Measurements from ENCODE around the gene RTN4RL1.

Gene RTN4RL1

DNA sequence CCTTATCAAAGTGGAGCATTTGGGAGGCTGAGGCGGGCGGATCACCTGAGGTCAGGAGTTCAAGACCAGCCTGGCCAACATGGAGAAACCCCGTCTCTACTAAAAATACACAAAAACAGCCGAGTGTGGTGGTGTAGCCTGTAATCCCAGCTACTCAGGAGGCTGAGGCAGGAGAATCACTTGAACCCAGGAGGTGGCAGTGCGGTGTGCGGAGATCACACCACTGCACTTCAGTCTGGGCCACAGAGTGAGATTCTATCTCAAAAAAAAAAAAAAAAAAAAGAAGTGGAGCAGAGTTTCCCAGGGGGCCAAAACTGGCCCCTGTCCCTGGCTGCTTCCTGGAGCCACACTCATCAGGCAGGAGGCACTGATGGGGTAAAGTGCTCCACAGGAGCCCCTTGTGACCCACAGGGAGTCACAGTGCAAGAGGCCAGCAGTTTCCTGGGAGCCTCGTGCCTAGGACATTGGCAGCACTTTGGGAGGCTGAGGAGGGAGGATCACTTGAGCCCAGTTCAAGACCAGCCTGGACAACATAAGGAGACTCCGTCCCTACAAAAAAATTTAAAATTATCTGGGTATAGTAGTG lies 44.4 kb downstream of the RTN4RL1 start:
- Histone ChIP-seq H3K4me2 (ENCODE audit: low read depth, low read length, poor library complexity, severe bottlenecking) (no peak overlapping the region), H3K36me3 (ENCODE audit: insufficient read depth, low read length) (no peaks in the 10 kb centered on the region), H4K20me1 (ENCODE audit: insufficient read depth, low read length, poor library complexity, severe bottlenecking) (no peaks in the 10 kb centered on the region)

DNA sequence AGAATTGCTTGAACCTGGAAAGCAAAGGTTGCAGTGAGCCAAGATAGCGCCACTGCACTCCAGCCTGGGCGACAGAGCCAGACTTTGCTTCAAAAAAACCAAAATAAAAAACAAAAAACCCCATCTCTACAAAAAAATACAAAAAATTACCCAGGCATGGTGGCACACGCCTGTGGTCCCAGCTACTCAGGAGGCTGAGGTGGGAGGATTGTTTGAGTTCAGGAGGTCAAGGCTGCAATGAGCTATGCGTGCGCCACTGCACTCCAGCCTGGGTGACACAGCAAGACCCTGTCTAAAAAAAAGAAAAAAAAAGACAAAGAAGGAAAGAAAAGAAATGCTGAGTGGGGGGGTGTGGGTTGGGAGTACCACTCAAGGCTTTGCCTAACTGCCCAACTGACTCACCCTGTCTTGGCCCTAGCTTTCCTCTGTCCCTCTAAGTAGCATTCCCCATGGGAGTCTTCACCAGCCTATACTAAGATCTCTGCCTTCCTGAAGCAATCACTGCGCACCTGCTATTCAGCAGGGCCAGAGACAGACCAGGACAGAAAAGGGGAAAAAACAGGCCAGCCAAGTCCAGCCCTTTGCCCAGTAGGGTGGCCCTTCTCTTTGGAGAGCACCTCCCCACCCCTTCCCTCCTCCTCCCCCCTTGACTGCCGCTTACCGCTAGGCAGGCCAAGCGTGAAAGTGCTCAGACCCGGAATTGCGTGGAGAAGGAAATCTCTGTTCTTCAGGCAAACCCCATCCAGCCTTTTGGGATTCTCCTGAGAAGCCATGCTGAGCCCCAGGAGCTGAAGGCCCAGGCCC lies 45.8 kb downstream of the RTN4RL1 start:
- H3K4me1 ChIP-seq (ENCODE audit: insufficient read depth, low read length, poor library complexity, severe bottlenecking): peaks cover 4% of the 10 kb centered on the region
- H3K9me3 ChIP-seq (ENCODE audit: insufficient read depth, low read depth, low read length): no peaks in the 10 kb centered on the region
- no peak overlapping the region for H2AFZ ChIP-seq (ENCODE audit: low read length)
- H3K9ac ChIP-seq (ENCODE audit: low read depth, low read length, poor library complexity, severe bottlenecking): no peak overlapping the region
- no peaks in the 10 kb centered on the region for H3K27me3 ChIP-seq (ENCODE audit: insufficient read depth, low read length, poor library complexity, severe bottlenecking)
- no peak overlapping the region for H3K4me2 ChIP-seq (ENCODE audit: low read depth, low read length, poor library complexity, severe bottlenecking)
- H3K36me3 ChIP-seq (ENCODE audit: insufficient read depth, low read length): no peaks in the 10 kb centered on the region
- no peak overlapping the region for H3K4me3 ChIP-seq (ENCODE audit: low read length, poor library complexity, severe bottlenecking)
- H3F3A ChIP-seq (ENCODE audit: low read depth): no peaks in the 10 kb centered on the region
- no peak for TF ChIP-seq EZH2phosphoT487 (IDR thresholded peaks at IDR 0.05; ENCODE audit: borderline replicate concordance)
- TF ChIP-seq, protein P1, sequence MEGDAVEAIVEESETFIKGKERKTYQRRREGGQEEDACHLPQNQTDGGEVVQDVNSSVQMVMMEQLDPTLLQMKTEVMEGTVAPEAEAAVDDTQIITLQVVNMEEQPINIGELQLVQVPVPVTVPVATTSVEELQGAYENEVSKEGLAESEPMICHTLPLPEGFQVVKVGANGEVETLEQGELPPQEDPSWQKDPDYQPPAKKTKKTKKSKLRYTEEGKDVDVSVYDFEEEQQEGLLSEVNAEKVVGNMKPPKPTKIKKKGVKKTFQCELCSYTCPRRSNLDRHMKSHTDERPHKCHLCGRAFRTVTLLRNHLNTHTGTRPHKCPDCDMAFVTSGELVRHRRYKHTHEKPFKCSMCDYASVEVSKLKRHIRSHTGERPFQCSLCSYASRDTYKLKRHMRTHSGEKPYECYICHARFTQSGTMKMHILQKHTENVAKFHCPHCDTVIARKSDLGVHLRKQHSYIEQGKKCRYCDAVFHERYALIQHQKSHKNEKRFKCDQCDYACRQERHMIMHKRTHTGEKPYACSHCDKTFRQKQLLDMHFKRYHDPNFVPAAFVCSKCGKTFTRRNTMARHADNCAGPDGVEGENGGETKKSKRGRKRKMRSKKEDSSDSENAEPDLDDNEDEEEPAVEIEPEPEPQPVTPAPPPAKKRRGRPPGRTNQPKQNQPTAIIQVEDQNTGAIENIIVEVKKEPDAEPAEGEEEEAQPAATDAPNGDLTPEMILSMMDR (conservative IDR thresholded peaks at IDR 0.05; ENCODE audit: low read length): no peak
- H4K20me1 ChIP-seq (ENCODE audit: insufficient read depth, low read length, poor library complexity, severe bottlenecking): no peaks in the 10 kb centered on the region
- H3K9me2 ChIP-seq (replicated peaks; ENCODE audit: low read depth, low read length): no peaks in the 10 kb centered on the region
- H3K79me2 ChIP-seq (ENCODE audit: insufficient read depth, low read length): no peaks in the 10 kb centered on the region

More for the DNA sequence above, 44.4 kb downstream of the RTN4RL1 start:
- Histone ChIP-seq H3K4me1 (ENCODE audit: insufficient read depth, low read length, poor library complexity, severe bottlenecking) (peaks cover 4% of the 10 kb centered on the region), H2AFZ (ENCODE audit: low read length) (no peak overlapping the region), H3K9me2 (replicated peaks; ENCODE audit: low read depth, low read length) (no peaks in the 10 kb centered on the region), H3K27me3 (ENCODE audit: insufficient read depth, low read length, poor library complexity, severe bottlenecking) (no peaks in the 10 kb centered on the region), H3K79me2 (ENCODE audit: insufficient read depth, low read length) (no peaks in the 10 kb centered on the region), H3K9ac (ENCODE audit: low read depth, low read length, poor library complexity, severe bottlenecking) (no peak overlapping the region), H3F3A (ENCODE audit: low read depth) (no peaks in the 10 kb centered on the region), H3K9me3 (ENCODE audit: insufficient read depth, low read depth, low read length) (no peaks in the 10 kb centered on the region), H3K4me3 (ENCODE audit: low read length, poor library complexity, severe bottlenecking) (no peak overlapping the region)
- TF ChIP-seq EZH2phosphoT487 (IDR thresholded peaks at IDR 0.05; ENCODE audit: borderline replicate concordance): no peak
- TF ChIP-seq, protein P1 (conservative IDR thresholded peaks at IDR 0.05; ENCODE audit: low read length): no peak

DNA sequence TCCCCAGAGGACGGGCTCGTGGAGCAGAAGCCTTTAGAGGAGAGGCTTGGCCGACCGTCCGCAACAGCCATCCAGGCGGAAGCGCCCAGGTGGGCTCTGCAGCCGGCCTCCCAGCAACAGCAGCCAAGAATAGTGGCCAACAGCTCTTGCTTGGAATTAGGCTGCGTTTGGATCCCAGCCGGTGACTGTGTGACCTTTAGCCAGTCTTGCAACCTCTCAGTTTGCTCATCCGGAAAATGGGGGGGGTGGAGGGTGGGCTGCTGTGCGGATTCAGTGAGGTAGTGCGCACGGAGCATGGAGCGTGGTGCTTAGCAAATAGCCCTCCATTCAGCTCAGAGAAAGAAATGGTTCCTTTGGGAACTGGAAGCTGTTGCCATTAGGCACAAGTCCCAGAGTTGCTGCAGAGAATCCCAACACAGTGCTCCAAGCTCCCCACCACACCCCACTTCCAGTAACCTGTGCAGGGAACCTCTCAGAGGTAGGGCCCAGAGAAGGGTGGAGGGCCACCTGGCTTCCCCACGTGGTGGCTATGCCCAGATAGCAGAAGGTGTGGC lies 46.7 kb downstream of the RTN4RL1 start:
- no peaks in the 10 kb centered on the region for H3K79me2 ChIP-seq (ENCODE audit: insufficient read depth, low read length)
- no peak overlapping the region for H2AFZ ChIP-seq (ENCODE audit: low read length)
- H3F3A ChIP-seq (ENCODE audit: low read depth): no peaks in the 10 kb centered on the region
- H3K4me2 ChIP-seq (ENCODE audit: low read depth, low read length, poor library complexity, severe bottlenecking): no peak overlapping the region
- no peaks in the 10 kb centered on the region for H3K27me3 ChIP-seq (ENCODE audit: insufficient read depth, low read length, poor library complexity, severe bottlenecking)
- no peaks in the 10 kb centered on the region for H3K9me3 ChIP-seq (ENCODE audit: insufficient read depth, low read depth, low read length)
- no peak overlapping the region for H3K9ac ChIP-seq (ENCODE audit: low read depth, low read length, poor library complexity, severe bottlenecking)
- no peaks in the 10 kb centered on the region for H4K20me1 ChIP-seq (ENCODE audit: insufficient read depth, low read length, poor library complexity, severe bottlenecking)
- H3K36me3 ChIP-seq (ENCODE audit: insufficient read depth, low read length): no peaks in the 10 kb centered on the region
- peaks cover 4% of the 10 kb centered on the region for H3K4me1 ChIP-seq (ENCODE audit: insufficient read depth, low read length, poor library complexity, severe bottlenecking)
- no peak for TF ChIP-seq EZH2phosphoT487 (IDR thresholded peaks at IDR 0.05; ENCODE audit: borderline replicate concordance)
- TF ChIP-seq, protein P1 (conservative IDR thresholded peaks at IDR 0.05; ENCODE audit: low read length): no peak
- no peaks in the 10 kb centered on the region for H3K9me2 ChIP-seq (replicated peaks; ENCODE audit: low read depth, low read length)
- no peak overlapping the region for H3K4me3 ChIP-seq (ENCODE audit: low read length, poor library complexity, severe bottlenecking)

Measured in Loucy (cell line).